ENCODE results near the gene TP53.

The TP53 gene

GRCh38 chr17:7687072-7687907 is at the start of gene TP53:
TP53 (minus strand) TSS chr17:7687490; CDS start chr17:7676594, 10,896 bp downstream.
- peak; percentile 79 for DNase-seq (ENCODE audit: low spot score)

- DNase-seq (ENCODE audit: low spot score): no peak
Observed at GRCh38 chr17:7732981-7733539, 45.8 kb upstream of the TP53 start.

- no peak for DNase-seq (ENCODE audit: low spot score)
Observed at GRCh38 chr17:7729816-7730215, 42.5 kb upstream of the TP53 start.

- DNase-seq (ENCODE audit: low spot score): no peak
Observed at GRCh38 chr17:7727886-7728285, 40.6 kb upstream of the TP53 start.

GRCh38 chr17:7721612-7722011 is 34.3 kb upstream of the TP53 start:
- no peak for DNase-seq (ENCODE audit: low spot score)

- DNase-seq (ENCODE audit: low spot score): no peak
Observed at GRCh38 chr17:7720125-7720524, 32.8 kb upstream of the TP53 start.

GRCh38 chr17:7719661-7720060 is 32.4 kb upstream of the TP53 start:
- no peak for DNase-seq (ENCODE audit: low spot score)

- peak; percentile 44 for DNase-seq (ENCODE audit: low spot score)
Observed at GRCh38 chr17:7717756-7718350, 30.6 kb upstream of the TP53 start.

GRCh38 chr17:7716901-7717755 is 29.8 kb upstream of the TP53 start, which contains the start of gene DNAH2:
DNAH2 (plus strand) TSS chr17:7717744; CDS start chr17:7719735, 1,991 bp downstream.
- peak; percentile 90 for DNase-seq (ENCODE audit: low spot score)

- DNase-seq (ENCODE audit: low spot score): no peak
Observed at GRCh38 chr17:7715936-7716886, 28.9 kb upstream of the TP53 start.

GRCh38 chr17:7714721-7715594 is 27.7 kb upstream of the TP53 start:
- no peak for DNase-seq (ENCODE audit: low spot score)

GRCh38 chr17:7713782-7714181 is 26.5 kb upstream of the TP53 start:
- DNase-seq (ENCODE audit: low spot score): no peak

GRCh38 chr17:7712111-7712771 is 25.0 kb upstream of the TP53 start:
- DNase-seq (ENCODE audit: low spot score): no peak

GRCh38 chr17:7711051-7711755 is 23.9 kb upstream of the TP53 start:
- DNase-seq (ENCODE audit: low spot score): no peak

GRCh38 chr17:7710301-7710700 is 23.0 kb upstream of the TP53 start:
- no peak for DNase-seq (ENCODE audit: low spot score)

GRCh38 chr17:7709031-7709430 is 21.7 kb upstream of the TP53 start:
- no peak for DNase-seq (ENCODE audit: low spot score)

GRCh38 chr17:7707858-7708750 is 20.8 kb upstream of the TP53 start:
- no peak for DNase-seq (ENCODE audit: low spot score)

GRCh38 chr17:7707446-7707845 is 20.2 kb upstream of the TP53 start:
- no peak for DNase-seq (ENCODE audit: low spot score)

Measured in hepatic stellate cell (primary cell).